HG02642 (cell line): ENCODE data around the gene NKD1.

Experiments used
- ATAC-seq: cut with Tn5 transposase; IDR thresholded peaks from one replicate; pipeline ENCODE4 v1.9.1; 2021; ENCODE audit warnings: mild to moderate bottlenecking; ENCODE audit not compliant: unreplicated experiment, poor library complexity

The NKD1 gene

DNA sequence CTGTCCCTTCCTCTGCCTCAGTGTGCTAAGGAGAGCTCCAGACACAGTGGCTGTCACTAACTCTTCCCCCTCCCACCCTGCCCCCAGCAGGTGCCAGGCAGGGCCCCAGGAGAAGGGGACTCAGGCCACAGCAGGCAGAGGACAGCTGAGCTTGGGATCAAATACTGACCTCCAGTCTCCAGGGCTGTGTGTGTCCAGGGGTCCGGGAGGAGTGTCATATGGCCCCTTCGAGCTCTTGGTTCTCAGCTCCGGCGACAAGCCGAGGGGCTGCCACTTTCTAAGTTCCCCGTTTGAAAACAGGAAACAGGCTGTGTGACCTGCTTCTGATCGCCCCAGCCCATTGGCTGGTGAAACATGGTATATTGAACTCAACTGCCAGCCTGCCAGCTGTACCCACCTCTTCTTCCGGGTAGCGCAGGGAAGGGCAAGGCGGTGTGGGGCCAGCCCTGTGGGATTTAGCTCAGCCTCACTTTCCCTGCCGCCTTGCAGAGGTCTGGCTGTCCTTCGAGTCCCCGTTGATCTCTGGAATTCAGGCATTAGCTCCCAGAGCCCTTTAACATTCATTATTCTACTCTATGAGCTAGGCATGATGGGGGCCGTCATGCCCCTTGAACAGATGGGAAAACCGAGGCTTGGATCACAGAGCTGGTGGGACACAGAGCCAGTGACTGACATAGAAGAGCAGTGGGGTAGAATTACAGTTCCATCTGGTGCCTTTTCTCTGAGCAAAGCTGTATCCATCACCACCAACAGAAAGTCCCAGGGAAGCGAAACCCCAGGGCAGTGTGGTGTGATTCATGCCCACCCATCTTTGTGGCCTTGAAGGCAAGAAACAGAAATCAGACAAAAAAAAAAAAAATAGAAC is 133.1 kb downstream of the NKD1 start, which contains the start of gene SNX20:
Gene SNX20 (minus strand): TSS at position 292 of the 865 bp plus-strand sequence. CDS start 3,786 bp downstream, outside the sequence.
- ATAC-seq = peak; percentile 63

GRCh38 chr16:50683689-50684374 is 135.6 kb downstream of the NKD1 start:
- peak; percentile 76 for ATAC-seq

- no peak for ATAC-seq
These were observed 136.7 kb downstream of the NKD1 start for GRCh38 chr16:50684823-50685461.

GRCh38 chr16:50685462-50686063 is 137.4 kb downstream of the NKD1 start:
- ATAC-seq = no peak

DNA sequence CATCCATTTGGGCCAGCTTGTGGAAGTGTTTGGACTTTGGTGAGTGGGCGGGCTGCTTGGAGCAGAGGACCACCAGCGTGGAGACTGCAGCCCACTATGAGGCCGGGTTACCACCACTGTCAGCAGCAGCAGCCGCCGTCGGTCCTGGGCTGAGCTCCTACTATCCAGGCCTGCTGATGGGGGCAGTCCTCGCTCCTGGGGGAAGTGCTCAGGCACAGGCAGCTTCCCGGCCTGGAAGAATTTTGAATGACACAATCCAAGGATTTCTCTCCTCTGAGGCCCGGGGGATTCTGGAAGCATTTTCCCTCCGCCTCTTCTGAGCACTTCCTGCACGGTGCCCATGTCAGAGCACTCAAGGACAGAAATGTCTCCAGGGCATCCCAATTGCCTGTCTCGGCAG is 139.9 kb downstream of the NKD1 start:
- ATAC-seq = no peak

GRCh38 chr16:50688867-50689266 is 140.7 kb downstream of the NKD1 start:
- ATAC-seq = no peak

DNA sequence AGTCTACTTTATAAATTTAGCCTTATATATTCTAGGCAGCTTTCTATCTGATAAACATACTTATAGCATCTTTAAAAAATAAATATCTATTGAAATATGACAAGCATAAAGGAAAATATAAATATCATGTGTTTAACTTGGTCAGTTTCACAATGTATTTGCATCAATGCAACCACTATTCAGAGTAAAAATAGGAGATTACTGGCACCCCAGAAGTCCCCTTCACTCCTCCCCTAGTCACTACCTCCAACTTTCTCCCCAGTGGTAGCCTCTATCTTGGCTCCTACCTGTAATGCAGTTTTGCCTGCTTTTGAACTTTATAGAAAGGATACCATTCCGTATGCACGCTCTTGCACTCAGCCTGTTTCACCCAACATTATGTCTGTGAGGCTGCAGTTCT is 142.0 kb downstream of the NKD1 start:
- ATAC-seq = no peak

- ATAC-seq = no peak
These were observed 144.4 kb downstream of the NKD1 start for GRCh38 chr16:50692644-50692998.

GRCh38 chr16:50692999-50693781 is 145.0 kb downstream of the NKD1 start, which contains the start of gene NOD2:
TSS of gene NOD2 (plus strand) at chr16:50693606. CDS start at chr16:50699496, 5,890 bp downstream.
- no peak for ATAC-seq

DNA sequence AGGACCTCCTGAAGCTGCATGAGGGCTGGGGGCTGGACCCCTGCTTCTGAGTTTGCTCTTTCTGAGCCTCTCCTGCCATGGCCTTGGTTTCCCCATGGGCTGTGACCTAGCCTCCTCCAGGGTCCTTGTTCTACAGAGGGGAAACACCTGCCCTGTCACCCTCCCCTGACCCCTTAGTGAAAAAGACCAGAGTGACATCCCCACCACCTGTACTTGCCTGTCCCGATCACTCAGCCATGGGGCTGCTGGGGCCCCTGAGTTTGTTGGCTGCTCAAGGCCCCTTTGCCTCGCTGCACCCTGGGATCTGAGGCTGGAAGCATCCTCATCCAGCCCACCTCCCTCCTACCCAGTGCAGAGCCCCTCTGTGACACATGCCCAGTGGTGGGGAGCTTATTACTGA is 146.0 kb downstream of the NKD1 start:
- ATAC-seq = peak; percentile 24

GRCh38 chr16:50695017-50696000 is 147.1 kb downstream of the NKD1 start:
- ATAC-seq = no peak

- no peak for ATAC-seq
These were observed 147.9 kb downstream of the NKD1 start for GRCh38 chr16:50696126-50696525.

GRCh38 chr16:50696575-50697420 is 148.6 kb downstream of the NKD1 start:
- peak; percentile 64 for ATAC-seq

DNA sequence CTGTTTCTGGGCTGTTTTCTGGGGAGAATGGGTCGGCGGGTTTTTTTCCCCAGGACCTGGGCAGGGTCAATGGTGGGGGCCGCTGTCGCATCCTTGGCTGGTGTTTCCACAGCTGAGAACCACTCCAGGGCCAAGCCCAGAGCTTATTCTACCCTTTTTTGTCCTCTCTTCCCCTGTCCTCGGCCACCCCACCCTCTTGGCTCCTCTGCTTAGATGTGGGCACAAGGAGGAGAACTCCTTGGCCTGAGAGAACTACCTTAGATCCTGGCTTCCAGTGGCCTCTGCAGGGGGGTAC is 149.2 kb downstream of the NKD1 start:
- ATAC-seq = no peak

DNA sequence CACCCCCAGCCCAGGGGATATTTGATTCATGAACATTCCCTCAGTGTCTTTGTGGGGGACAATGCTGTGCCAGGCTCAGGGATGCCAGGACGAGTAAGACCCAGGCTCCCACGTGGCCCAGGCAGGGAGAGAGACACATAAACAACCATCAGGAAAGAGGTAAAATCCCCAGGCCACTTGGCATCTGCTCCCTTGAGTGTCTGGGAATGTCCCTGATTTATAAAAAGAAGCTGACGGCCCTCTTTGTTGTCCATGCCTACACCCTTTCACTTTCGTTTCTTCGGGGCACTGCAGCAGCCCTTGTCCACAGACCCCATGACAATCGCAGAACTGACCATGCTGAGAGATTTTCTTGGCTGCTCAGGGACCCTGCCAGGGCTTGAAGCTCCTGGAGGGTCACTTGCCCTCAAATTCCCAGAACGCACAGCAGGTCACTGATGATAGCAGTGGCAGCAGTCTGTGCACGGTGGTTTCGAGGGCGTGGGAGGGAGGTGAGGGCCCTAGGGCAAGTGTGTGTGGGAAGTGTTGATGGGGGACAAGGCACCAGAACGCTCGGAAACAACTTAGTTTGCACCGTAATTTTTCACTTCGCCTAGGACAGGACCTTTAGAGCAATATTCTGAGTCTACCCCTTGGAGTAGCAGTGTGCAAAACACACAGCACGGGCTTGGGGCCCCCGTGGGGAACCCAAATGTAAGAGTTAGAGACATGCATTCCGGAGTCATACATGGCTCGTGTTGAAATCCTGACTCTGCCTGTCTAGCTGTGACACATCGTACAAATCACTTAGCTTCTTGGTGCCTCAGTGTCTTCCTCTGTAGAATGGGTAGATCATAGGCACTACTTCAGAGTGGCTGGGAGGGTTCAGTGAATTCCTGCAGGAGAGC is 149.9 kb downstream of the NKD1 start:
- peak; percentile 44 for ATAC-seq
